ENCODE data around the gene TLDC2.

DNA sequence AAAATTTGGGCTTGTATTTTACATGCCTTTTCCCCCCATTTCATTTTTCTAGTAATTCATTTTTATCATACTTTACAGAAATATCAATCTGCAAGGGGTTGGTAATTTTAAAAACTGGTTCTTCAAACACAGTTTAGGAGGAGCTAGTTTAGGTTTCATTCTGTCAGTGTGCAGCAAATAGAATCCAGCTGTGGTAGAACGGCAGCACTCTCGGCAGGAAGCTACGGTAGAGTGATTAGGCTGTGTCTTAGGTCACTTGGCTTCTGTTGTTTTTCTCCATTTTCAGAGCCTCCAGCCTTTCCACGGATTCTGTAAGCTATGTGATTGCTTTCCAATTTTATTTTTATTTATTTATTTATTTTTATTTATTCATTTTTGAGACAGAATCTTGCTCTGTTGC, 32.7 kb downstream of the TLDC2 start:
- no peak for TF ChIP-seq EP300 (IDR thresholded peaks at IDR 0.05; ENCODE audit: borderline replicate concordance in 1 of 2, low read depth in 2 of 2, low read length in 2 of 2)
- TF ChIP-seq SIN3A (conservative IDR thresholded peaks at IDR 0.05 in 1 of 2, IDR thresholded peaks at IDR 0.05 in 1 of 2; ENCODE audit: low read depth in 1 of 2, low read length in 2 of 2) = no peak
- TF ChIP-seq, protein P1, sequence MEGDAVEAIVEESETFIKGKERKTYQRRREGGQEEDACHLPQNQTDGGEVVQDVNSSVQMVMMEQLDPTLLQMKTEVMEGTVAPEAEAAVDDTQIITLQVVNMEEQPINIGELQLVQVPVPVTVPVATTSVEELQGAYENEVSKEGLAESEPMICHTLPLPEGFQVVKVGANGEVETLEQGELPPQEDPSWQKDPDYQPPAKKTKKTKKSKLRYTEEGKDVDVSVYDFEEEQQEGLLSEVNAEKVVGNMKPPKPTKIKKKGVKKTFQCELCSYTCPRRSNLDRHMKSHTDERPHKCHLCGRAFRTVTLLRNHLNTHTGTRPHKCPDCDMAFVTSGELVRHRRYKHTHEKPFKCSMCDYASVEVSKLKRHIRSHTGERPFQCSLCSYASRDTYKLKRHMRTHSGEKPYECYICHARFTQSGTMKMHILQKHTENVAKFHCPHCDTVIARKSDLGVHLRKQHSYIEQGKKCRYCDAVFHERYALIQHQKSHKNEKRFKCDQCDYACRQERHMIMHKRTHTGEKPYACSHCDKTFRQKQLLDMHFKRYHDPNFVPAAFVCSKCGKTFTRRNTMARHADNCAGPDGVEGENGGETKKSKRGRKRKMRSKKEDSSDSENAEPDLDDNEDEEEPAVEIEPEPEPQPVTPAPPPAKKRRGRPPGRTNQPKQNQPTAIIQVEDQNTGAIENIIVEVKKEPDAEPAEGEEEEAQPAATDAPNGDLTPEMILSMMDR (IDR thresholded peaks at IDR 0.05; ENCODE audit: control extremely low read depth in 1 of 3, insufficient read depth in 1 of 3, low read depth in 1 of 3, low read length in 3 of 3) = no peak
- no peak for TF ChIP-seq KDM4A (IDR thresholded peaks at IDR 0.05; ENCODE audit: low read depth, low read length, severe bottlenecking)
- TF ChIP-seq POLR2AphosphoS5 (IDR thresholded peaks at IDR 0.05; ENCODE audit: low read depth, low read length) = no peak
- no peak for TF ChIP-seq SAP30 (IDR thresholded peaks at IDR 0.05; ENCODE audit: insufficient read depth, insufficient replicate concordance, low read length)
- TF ChIP-seq POLR2A (IDR thresholded peaks at IDR 0.05; ENCODE audit: control extremely low read depth in 1 of 2, low read depth in 2 of 2, low read length in 2 of 2) = no peak
- TF ChIP-seq TBP (IDR thresholded peaks at IDR 0.05; ENCODE audit: low read depth, low read length) = no peak
- TF ChIP-seq YY1 (IDR thresholded peaks at IDR 0.05; ENCODE audit: low read depth, low read length) = no peak
- TF ChIP-seq RAD21 (IDR thresholded peaks at IDR 0.05 in 1 of 2, conservative IDR thresholded peaks at IDR 0.05 in 1 of 2; ENCODE audit: low read depth in 2 of 2, low read length in 2 of 2) = no peak

All from H1 (cell line).